22Rv1 (cell line): ENCODE data around the gene STAB1.

ENCODE experiments used
- H3K27ac ChIP-seq: fragments of 450-650 bp; 2 replicates; pipeline ENCODE4 v1.5.1; 2017
- ZFX ChIP-seq: fragments of 450-650 bp; IDR thresholded peaks from 2 replicates; pipeline ENCODE4 v1.6.1; 2017; ENCODE audit warnings: antibody characterized with exemption, borderline replicate concordance
- TF ChIP-seq, protein P1 (sequence below): fragments of 450-650 bp; IDR thresholded peaks from 2 replicates; pipeline ENCODE4 v1.5.1; 2017; ENCODE audit warnings: mild to moderate bottlenecking

Gene STAB1

DNA sequence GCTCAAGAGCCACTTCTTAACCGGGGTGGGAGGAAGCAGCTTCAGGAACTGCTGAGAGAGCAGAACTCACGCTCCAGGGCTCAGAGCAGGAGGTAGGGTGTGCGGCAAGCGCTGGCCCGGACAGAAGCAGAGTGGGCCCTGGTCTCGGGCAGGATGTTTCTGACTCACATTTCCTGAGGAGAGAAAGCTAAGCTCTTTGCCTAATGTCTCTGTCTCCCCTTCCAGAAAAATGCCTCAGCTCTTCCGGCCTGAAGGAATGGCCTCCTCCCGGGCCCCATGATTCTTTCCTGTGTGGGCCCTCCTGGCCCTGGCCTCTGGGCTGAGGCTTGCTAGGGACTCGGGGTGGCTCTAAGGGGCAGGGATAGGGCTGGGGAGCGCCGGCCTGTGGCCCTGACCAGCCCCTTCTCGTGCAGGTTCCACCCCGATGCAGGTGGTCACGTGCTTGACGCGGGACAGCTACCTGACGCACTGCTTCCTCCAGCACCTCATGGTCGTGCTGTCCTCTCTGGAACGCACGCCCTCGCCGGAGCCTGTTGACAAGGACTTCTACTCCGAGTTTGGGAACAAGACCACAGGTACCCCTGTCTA is 4.1 kb upstream of the STAB1 start:
- H3K27ac ChIP-seq, result no peak overlapping the region
- TF ChIP-seq, protein P1, sequence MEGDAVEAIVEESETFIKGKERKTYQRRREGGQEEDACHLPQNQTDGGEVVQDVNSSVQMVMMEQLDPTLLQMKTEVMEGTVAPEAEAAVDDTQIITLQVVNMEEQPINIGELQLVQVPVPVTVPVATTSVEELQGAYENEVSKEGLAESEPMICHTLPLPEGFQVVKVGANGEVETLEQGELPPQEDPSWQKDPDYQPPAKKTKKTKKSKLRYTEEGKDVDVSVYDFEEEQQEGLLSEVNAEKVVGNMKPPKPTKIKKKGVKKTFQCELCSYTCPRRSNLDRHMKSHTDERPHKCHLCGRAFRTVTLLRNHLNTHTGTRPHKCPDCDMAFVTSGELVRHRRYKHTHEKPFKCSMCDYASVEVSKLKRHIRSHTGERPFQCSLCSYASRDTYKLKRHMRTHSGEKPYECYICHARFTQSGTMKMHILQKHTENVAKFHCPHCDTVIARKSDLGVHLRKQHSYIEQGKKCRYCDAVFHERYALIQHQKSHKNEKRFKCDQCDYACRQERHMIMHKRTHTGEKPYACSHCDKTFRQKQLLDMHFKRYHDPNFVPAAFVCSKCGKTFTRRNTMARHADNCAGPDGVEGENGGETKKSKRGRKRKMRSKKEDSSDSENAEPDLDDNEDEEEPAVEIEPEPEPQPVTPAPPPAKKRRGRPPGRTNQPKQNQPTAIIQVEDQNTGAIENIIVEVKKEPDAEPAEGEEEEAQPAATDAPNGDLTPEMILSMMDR, result no peak
- TF ChIP-seq ZFX, result no peak

GRCh38 chr3:52492059-52492458 is 3.1 kb upstream of the STAB1 start:
- TF ChIP-seq, protein P1, result no peak
- TF ChIP-seq ZFX, result no peak

GRCh38 chr3:52493232-52494017 is 1.7 kb upstream of the STAB1 start:
- no peak overlapping the region for H3K27ac ChIP-seq
- TF ChIP-seq ZFX, result no peak
- TF ChIP-seq, protein P1, result no peak

More at GRCh38 chr3:52492059-52492458, 3.1 kb upstream of the STAB1 start:
- H3K27ac ChIP-seq, result no peak overlapping the region

- TF ChIP-seq ZFX, result no peak
- TF ChIP-seq, protein P1, result no peak
- H3K27ac ChIP-seq, result no peak overlapping the region
These were observed 693 bp upstream of the STAB1 start for GRCh38 chr3:52494445-52494844.

GRCh38 chr3:52495777-52496602 is 852 bp downstream of the STAB1 start:
- TF ChIP-seq, protein P1, result no peak
- no peak for TF ChIP-seq ZFX
- no peak overlapping the region for H3K27ac ChIP-seq

- H3K27ac ChIP-seq, result no peak overlapping the region
- no peak for TF ChIP-seq ZFX
These were observed 3.3 kb downstream of the STAB1 start for GRCh38 chr3:52498137-52499054.

DNA sequence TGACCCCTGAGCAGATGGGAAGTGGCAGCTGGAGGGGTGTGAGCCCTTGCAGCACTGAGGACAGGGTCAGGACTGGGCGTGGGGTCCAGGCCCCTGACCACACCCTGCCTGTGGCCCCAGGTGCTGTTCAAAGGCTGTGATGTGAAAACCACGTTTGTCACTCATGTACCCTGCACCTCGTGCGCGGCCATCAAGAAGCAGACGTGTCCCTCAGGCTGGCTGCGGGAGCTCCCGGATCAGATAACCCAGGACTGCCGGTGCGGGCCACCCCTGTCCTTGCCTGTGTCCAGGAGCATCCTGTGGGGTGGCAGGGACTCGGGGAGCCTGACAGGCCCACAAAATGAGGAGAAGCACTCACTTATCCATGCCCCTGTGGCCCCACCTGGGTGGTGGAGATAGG is 5.9 kb downstream of the STAB1 start:
- TF ChIP-seq, protein P1, result no peak
- TF ChIP-seq ZFX, result no peak
- no peak overlapping the region for H3K27ac ChIP-seq
